GM18951 (cell line): ENCODE measurements around the gene TAS1R2.
"Not testable (repeated sequence)": the region's sequence is repeated elsewhere in the genome, so short reads cannot be mapped to it uniquely, and the experiment has no call there.

Source experiments
- POLR2A ChIP-seq: IDR thresholded peaks from 4 replicates; pipeline ENCODE4 v1.6.1; 2011; ENCODE audit warnings: mild to moderate bottlenecking; ENCODE audit not compliant: insufficient read length, insufficient read depth; ENCODE audit errors: extremely low read depth
- in situ Hi-C: fragments of 300-500 bp; cut with MboI; formaldehyde crosslinking; loops from one replicate; pipeline ENCODE4 v1.12.0; 2022; ENCODE audit warnings: low sequenced_read_pairs, mixed read lengths, inconsistent platforms; ENCODE audit not compliant: unreplicated experiment

Gene TAS1R2

DNA sequence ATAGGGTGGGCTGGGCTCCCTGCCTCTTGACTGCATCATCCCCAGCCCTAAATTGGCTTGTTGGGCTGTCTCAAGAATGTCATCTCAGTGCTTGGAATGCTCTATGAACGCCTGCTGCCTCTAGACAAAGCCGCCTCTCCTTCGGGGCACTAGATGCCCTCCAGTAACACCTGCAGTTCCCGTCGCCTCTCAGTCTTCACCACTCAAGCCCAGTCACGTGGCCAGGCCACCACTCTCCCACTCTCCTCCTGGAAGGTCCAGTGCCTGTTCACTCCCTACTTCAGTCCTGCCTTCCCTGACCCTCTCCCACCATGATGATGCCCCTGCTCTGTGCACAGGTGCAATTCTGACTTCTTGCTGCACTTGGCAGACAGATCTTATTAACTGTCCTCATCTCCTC, 7.0 kb downstream of the TAS1R2 start:
- in situ Hi-C loops: no loop called here
- TF ChIP-seq POLR2A: no peak

DNA sequence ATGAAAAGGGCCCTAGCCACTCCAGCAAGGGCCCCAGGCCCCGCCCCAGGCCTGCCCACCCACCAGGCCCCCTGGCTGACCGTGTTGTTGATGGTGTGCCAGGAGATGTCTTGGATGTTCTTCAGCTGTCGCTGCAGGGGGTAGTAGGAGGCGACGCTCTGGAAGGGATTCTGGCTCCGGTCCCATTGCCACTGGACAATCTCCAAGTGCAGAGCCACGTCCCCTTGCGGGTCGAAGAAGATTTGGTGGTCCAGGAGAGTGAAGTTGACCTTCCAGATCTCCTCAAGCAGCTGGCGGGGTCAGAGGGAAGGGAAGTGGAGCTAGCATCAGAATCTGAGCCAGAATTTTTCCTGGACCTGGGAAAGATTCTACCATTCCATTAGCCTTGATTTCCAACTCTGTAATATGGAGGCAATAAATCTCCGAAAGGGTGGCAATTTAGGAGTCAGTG, 10.2 kb downstream of the TAS1R2 start:
- in situ Hi-C loops: no loop called here
- no peak for TF ChIP-seq POLR2A

DNA sequence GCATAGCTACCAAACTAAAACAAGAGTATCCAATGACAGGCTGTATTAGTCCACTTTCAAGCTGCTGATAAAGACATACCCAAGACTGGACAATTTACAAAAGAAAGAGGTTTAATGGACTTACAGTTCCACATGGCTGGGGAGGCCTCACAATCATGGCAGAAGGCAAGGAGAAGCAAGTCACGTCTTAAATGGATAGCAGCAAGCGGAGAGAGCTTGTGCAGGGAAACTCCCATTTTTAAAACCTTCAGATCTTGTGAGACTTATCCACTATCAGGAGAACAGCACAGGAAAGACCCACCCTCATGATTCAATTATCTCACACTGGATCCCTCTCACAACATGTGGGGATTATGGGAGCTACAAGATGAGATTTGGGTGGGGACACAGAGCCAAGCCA, 11.7 kb downstream of the TAS1R2 start:
- in situ Hi-C loops: not testable (repeated sequence)

DNA sequence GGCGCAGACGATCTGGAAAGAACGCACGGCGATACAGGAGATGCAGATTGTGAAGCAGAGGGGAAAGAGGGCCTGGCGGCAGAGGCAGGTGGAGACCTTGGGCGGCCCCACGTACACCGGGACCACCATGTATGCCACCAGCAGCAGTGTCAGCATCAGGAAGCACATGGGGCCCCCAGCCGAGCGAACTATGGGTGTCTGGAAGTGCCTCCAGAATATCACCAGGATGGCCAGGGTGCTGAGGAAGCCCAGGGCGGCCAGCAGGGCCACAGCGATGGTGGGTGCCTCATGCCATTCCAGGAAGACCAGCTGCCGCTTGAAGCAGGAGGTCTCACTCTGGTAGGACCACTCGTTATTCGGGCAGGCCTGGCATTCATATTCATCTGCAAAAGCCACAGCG, 19.3 kb downstream of the TAS1R2 start:
- no peak for TF ChIP-seq POLR2A
- in situ Hi-C loops: no loop called here

DNA sequence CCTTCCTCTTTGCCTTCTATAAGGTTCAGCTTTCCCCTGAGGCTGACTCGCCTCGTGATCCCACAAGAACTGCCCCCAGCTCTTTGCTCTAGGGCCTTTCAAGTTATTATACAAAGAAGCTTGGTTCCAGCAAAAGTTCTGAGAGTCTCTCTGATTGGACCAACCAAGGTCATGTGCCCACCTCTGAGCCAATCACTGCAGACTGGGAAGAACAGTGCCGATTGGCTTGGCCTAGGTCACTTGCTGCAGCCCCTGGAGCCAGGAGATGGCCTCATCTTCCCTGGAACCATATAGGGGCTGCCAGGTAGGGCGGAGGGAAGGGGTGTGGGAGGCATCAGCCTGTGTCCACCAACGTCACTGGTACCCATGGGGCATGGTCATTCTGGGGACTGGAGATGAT, 22.8 kb downstream of the TAS1R2 start:
- in situ Hi-C loops: no loop called here

DNA sequence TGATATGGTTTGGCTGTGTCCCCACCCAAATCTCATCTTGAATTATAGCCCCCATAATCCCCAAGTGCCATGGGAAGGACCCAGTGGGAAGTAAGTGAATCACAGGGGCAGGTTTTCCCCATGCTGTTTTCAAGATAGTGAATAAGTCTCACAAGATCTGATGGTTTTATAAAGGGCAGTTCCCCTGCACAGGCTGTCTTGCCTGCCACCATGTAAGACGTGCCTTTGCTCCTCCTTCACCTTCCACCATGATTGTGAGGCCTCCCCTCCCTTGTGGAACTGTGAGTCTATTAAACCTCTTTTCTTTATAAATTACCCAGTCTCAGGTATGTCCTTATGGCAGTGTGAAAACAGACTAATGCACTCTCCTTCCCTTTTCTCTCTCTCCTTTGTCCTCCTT, 27.1 kb downstream of the TAS1R2 start:
- in situ Hi-C loops: not testable (repeated sequence)

More for the DNA sequence above, 22.8 kb downstream of the TAS1R2 start:
- TF ChIP-seq POLR2A: no peak

DNA sequence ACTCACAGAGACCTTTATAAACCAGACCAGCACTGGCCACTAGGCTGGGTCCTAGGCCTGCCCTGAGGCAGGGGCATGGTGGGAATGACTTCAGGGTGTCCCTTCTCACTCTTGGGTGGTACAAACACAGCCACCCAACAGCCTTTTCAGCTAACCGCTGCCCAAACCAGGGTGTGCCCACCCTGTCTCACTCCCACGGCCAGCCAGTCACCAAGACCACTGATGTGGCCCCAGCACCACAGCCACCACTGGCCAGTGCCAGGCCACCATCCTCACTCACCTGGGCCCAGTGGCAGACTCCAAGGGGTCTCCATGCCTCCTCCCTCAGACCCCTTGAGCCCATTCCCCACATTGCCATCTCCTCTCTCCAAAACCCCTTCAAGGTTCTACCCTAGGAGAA, 27.8 kb downstream of the TAS1R2 start:
- no peak for TF ChIP-seq POLR2A
- in situ Hi-C loops: no loop called here

DNA sequence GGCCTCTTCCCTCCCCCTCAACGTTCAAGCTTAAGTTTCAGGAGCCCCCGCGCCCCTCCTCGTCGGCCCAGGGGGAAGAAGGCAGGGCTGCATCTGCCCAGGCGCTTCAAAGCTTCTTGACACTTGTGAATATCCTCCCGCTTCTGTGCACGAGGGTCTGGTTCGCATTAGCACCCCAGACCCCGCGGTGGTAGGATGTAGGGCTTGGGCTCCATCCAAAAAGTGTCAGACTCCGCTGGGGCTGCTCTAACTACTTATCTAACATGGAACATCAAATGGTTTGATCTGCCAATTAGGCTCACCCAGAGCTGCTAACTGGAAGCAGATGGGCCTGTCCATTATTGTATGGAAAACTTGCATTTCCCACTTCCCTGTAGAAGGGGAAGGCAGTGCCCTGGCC, 28.9 kb downstream of the TAS1R2 start:
- no peak for TF ChIP-seq POLR2A
- in situ Hi-C loops: no loop called here

DNA sequence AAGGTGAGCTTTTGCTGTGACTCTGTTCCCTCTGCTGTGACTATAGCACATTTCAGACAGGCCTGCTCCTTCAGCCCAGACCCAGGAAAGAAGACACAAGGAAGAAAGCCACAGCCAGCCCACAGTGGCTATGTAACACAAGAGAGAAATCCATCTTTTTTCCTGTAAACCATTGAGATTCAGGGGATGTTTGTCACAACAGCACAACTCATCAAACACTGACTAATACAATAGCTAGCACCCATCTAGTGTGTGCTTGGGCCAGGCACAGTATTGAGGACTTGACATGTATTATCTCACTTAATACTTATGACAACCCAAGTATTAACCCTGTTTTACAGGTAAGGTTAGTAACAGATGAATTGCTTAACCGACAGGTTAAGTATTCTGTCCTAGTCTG, 29.8 kb downstream of the TAS1R2 start:
- in situ Hi-C loops: no loop called here
- TF ChIP-seq POLR2A: no peak

DNA sequence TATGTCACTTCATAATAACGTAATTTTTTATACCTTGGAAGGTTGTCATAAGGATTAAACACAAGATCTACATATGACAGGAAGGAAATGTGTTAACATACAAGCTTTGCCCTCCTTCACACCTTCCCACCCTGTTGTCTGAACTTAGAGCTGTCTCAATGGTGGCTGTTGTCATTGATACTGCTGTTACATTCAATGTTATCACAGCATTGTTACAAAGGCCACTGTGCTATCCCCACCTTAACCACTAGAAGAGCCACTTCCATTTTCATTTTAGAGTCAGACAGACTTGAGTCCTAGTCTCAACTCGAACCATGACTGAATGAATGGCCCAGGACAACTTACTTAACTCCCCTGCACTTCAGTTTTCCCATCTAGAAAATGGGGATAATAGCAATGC, 31.2 kb downstream of the TAS1R2 start:
- in situ Hi-C loops: no loop called here
- no peak for TF ChIP-seq POLR2A

DNA sequence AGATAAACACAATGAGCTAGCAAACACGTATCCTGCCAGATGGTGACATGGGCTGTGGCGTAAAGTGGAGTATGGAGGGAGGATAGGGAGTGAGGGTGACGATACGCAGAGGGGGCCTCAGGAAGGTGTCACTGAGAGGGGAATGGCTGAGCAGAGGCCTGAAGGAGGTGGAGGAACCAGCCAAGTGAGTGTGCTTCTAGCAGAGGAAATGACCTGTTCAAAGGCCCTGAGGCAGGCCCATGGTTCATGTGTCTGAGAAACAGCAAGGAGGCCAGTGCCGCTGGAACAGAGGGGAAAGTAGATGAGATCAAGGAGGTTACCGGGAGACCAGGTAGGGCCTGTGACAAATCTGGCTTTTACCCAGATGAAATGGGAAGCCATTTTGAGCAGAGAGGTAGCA, 36.0 kb downstream of the TAS1R2 start:
- no peak for TF ChIP-seq POLR2A
- in situ Hi-C loops: loop anchor here (25.0 kb wide), 1 partner anchor 211 kb away; no protein-coding TSS in a partner anchor

DNA sequence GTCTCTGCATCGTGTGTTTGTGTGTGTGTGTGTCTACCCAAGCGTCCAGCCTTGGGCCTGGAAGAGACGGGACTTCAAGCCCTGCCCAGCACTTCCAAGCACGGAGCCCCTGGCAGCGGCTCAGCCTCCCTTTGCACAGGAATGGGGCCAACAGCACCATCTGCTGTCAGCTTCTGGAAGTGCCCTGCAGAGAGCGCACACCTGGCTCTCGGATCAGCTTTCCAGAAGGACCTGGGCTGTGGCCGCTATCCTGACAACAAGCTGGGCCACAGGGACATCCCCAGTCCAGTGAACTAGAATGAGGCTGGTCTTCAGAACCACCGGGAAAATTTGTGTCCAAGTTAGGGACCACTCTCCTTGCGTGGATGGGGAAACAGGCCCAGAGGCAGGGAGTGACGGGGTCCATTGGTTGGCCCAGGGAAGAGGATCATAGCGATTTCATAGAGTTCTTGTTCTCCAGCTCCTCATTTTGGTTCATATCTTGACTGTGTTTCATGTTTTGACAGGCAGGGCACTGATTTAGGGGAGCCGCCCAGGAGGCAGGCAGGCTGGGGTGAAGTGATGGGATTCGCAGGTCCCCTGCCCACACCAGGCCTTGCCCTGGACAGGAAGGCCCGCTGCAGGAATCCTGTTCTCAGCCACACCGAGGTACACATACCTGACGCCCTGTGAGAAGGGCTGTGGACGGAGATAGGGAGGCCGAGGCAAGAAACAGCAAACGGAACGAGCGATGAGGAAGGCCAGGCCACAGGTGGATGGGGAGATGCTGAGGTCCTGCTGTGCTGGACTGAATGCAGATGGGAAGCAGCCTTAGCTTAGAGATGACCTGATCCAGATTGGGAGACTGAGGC, 38.4 kb downstream of the TAS1R2 start:
- in situ Hi-C loops: loop anchor here (25.0 kb wide), 1 partner anchor 209 kb away; no protein-coding TSS in a partner anchor
- no peak for TF ChIP-seq POLR2A

DNA sequence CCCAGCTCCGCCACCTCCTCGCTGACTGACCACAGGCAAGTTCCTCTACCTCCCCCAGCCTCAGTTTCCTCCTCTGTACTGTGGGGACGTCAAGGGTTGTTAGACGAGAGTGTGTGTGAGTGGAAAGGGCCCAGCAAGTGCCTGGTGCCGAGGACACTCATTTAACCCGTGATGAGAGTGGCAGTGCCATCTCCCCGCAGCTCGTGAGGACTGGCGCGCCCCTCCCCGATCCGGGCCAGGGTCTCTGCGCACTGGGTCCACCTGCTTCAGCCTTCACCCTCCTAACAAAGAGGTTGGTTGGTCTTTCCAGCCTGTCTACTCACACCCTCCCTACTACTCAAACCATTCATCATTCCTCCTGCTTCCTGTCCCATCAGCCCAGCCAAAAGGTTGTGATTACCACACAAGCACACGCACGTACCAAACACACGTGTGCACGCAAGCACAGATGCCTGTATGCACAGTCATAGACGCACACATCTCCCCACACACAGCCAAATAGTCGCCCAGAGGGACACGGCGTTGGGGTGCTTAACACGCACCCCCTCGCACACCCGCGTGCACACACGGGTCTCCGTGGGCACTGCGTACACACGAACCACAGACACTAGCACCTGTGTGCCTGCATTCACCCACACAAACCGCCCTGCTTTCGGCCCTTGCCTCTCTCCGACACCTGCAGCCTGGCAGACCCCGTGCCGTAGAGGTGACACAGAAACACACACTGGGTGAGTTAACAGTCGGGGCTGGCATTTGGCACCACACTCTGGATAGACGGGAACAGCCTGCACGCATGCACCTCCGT, 39.3 kb downstream of the TAS1R2 start:
- in situ Hi-C loops: loop anchor here (25.0 kb wide), 1 partner anchor 208 kb away; no protein-coding TSS in a partner anchor
- no peak for TF ChIP-seq POLR2A

DNA sequence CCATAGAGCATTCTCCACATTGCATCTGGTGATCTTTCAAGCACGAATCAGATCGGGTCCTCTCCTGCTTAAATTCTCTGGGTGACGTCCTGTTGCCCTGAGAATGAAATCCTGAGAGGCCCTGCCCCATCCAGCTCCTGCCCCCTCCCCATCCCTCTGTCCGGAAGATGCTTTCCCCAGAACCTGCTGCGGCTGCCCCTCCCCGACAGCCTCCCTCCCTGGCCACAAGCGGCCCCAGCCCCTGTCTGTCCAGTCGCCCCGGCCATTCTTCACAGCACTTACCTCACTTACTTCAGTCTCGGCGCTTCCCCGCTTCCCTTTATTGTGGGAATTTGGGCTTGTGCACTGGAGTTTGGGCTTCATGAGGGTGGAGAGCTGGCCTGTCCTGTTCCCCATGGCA, 40.3 kb downstream of the TAS1R2 start:
- no peak for TF ChIP-seq POLR2A
- in situ Hi-C loops: loop anchor here (25.0 kb wide), 1 partner anchor 207 kb away; no protein-coding TSS in a partner anchor
